Measurements from ENCODE around the gene KRCC1. TPM values are rescaled to one million over a fixed set of nuclear protein-coding genes. Genes with fewer than 3 reads are reported as not detected.

Gene KRCC1
- total and polyA plus RNA-seq, 9 of the 15 experiments (the other 6 are each of a cell fraction or from before 2014, with no cell fraction given), result 1.9 to 6.0 (median 2.2) TPM

- in situ Hi-C loops (cut with MboI), result no loop called here
- Histone ChIP-seq H3K27me3 (ENCODE audit: control insufficient read depth in 2 of 2, insufficient read depth in 2 of 2, low read length in 2 of 2) (no peaks in the 10 kb centered on the region), H2AFZ (ENCODE audit: low read depth, low read length) (no peak overlapping the region), H4K20me1 (replicated peaks; ENCODE audit: control insufficient read depth, insufficient read depth, low read length) (0 out of 2 replicates have a peak, but pooled peaks cover 7% of the 10 kb centered on the region), H3K27ac (ENCODE audit: extremely low read depth, low read depth, low read length) (no peak overlapping the region), H3K4me2 (ENCODE audit: insufficient read depth, low read length) (no peak overlapping the region), H3K9me3 (replicated peaks; ENCODE audit: control insufficient read depth, insufficient read depth, low read depth, low read length) (no peaks in the 10 kb centered on the region), H3K79me2 (ENCODE audit: control insufficient read depth, insufficient read depth, low read length) (peaks cover 18% of the 10 kb centered on the region), H3K9me1 (ENCODE audit: control insufficient read depth, insufficient read depth, low read length) (no peaks in the 10 kb centered on the region), H3K4me1 (replicated peaks in 1 of 2; ENCODE audit: control insufficient read depth in 2 of 2, insufficient read depth in 2 of 2, low read length in 2 of 2) (peaks cover under 1 to 11% of the 10 kb centered on the region in 2 experiments; a peak in 3 of 5 replicates), H3K36me3 (ENCODE audit: control insufficient read depth, insufficient read depth, low read length) (no peaks in the 10 kb centered on the region), H3K9ac (ENCODE audit: insufficient read depth in 1 of 2, low read depth in 2 of 2, low read length in 2 of 2) (no peak overlapping the region), H3K4me3 (no peak overlapping the region)
- DNase-seq (ENCODE audit: extremely low read depth in 1 of 4, low spot score in 3 of 4), result no peak
- FAIRE-seq, result no peak
- no peak for ATAC-seq
- WGBS (ENCODE audit: insufficient coverage, low coverage, missing lambda C conversion rate), result 86% methylated on average over 1 of the region's 1 CpG
- ChIA-PET CTCF (ENCODE audit: low intra/inter-chr PET ratio) (no interaction called here), POLR2A (interaction anchor here (1.2 kb wide), 1 partner anchor 34 kb away, joined by 3 read pairs; the partner anchor contains the start of gene RNU2-63P)
- intact Hi-C loops (cut with micrococcal nuclease), result no loop called here
- BruUV-seq (replicated peaks), result no TSS peak
- no peak for TF ChIP-seq MITF (IDR thresholded peaks at IDR 0.05)
- no peak for TF ChIP-seq ARID3A (IDR thresholded peaks at IDR 0.05; ENCODE audit: borderline replicate concordance, low read depth, low read length)
- no peak for TF ChIP-seq MTA3 (IDR thresholded peaks at IDR 0.05; ENCODE audit: borderline replicate concordance)
- no peak for TF ChIP-seq ZNF764 (CRISPR knock-in tag; IDR thresholded peaks at IDR 0.05; ENCODE audit: low read depth)
- TF ChIP-seq KDM5B (IDR thresholded peaks at IDR 0.05; ENCODE audit: insufficient replicate concordance, low read depth, low read length), result no peak
- no peak for TF ChIP-seq CEBPG (CRISPR knock-in tag; IDR thresholded peaks at IDR 0.05)
- TF ChIP-seq CEBPG (tag; conservative IDR thresholded peaks at IDR 0.05 in 1 of 2, IDR thresholded peaks at IDR 0.05 in 1 of 2), result no peak
- no peak for TF ChIP-seq RUNX1 (IDR thresholded peaks at IDR 0.05; ENCODE audit: low read depth)
- TF ChIP-seq PRDM10 (IDR thresholded peaks at IDR 0.05; ENCODE audit: partially characterized antibody), result no peak
- TF ChIP-seq ZBTB9 (CRISPR knock-in tag; IDR thresholded peaks at IDR 0.05), result no peak
- no peak for TF ChIP-seq ZNF324 (CRISPR knock-in tag; IDR thresholded peaks at IDR 0.05)
- TF ChIP-seq ASH1L (IDR thresholded peaks at IDR 0.05; ENCODE audit: borderline replicate concordance, low read depth, partially characterized antibody), result no peak
- no peak for TF ChIP-seq TEAD4 (IDR thresholded peaks at IDR 0.05; ENCODE audit: low read length)
- no peak for TF ChIP-seq TEAD4 (CRISPR knock-in tag; IDR thresholded peaks at IDR 0.05; ENCODE audit: borderline replicate concordance)
- TF ChIP-seq CAMTA2 (CRISPR knock-in tag; conservative IDR thresholded peaks at IDR 0.05), result no peak
Observed at GRCh38 chr2:88049622-88050021, 6.0 kb downstream of the KRCC1 start.
